BLaER1 treated with 17β-estradiol and CSF1 and Interleukin-3, amounts not matched to agents 10 nM and 100 nM (cell line): ENCODE results near the gene OSBPL9.
"Not testable (repeated sequence)": the region's sequence is repeated elsewhere in the genome, so short reads cannot be mapped to it uniquely, and the experiment has no call there.

Experiments
- H3K27ac ChIP-seq, 11 experiments: shearing (Covaris generic); formaldehyde crosslinking; 2 replicates each; pipeline ENCODE4 v1.8.1; 2022
- H3K27me3 ChIP-seq, 11 experiments: shearing (Covaris generic); formaldehyde crosslinking; 2 replicates each; pipeline ENCODE4 v1.8.1; 2022
- H3K36me3 ChIP-seq, 11 experiments: shearing (Covaris generic); formaldehyde crosslinking; 2 replicates each; pipeline ENCODE4 v1.8.1; 2022
- H3K4me1 ChIP-seq, 10 experiments: shearing (Covaris generic); formaldehyde crosslinking; 2 replicates each; pipeline ENCODE4 v1.8.1; 2022
- H3K4me2 ChIP-seq, 11 experiments: shearing (Covaris generic); formaldehyde crosslinking; 2 replicates each; pipeline ENCODE4 v1.8.1; 2022
- H3K4me3 ChIP-seq, 10 experiments: shearing (Covaris generic); formaldehyde crosslinking; 2 replicates each; pipeline ENCODE4 v1.8.1; 2022
- H3K9ac ChIP-seq, 11 experiments: shearing (Covaris generic); formaldehyde crosslinking; 2 replicates each; pipeline ENCODE4 v1.8.1; 2022
- H3K9me3 ChIP-seq, 11 experiments: shearing (Covaris generic); formaldehyde crosslinking; replicated peaks in 1 of 11; 2 replicates each; pipeline ENCODE4 v1.8.1; 2022
- H4K20me1 ChIP-seq, 11 experiments: shearing (Covaris generic); formaldehyde crosslinking; 2 replicates each; pipeline ENCODE4 v1.8.1; 2022
- Cebpa-rat ChIP-seq, 11 experiments: shearing (Covaris generic); IDR thresholded peaks; 2 replicates each; pipeline ENCODE4 v1.8.1; 2022

Gene OSBPL9

DNA sequence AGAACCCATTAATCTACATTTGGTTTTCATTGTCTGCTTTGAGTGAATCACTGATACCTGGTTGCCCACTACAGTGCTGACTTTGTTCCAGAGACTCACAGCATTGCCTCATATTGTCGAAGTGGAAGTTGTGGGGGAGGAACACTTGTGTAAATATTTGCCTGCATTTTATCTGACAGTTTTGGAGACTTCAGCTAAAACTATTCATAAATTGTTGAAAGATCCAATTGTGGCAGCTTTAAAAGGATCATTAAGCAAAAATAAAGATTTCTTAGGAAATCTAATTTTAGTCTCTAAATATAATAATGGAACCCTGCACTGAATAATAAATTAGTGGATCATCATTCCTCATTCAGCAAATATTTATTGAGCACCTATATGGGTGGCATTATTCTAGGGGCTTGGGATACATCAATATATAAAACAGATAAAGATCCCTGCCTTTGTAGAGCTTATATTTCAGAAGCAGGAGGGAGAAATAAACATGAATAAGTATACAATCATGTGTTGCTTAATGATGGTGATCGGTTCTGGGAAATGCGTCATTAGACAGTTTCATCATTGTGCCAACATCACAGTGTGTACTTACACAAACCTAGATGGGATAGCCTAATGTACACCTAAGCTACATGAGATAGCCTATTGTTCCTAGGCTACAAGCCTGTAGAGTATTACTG is 73.5 kb downstream of the OSBPL9 start:
- Histone ChIP-seq H3K4me1 (peaks cover 0 to 20% (median 9%) of the 10 kb centered on the region in 10 experiments; a peak in 15 of 20 replicates), H3K36me3 (no peaks in the 10 kb centered on the region), H3K27me3 (no peaks in the 10 kb centered on the region), H4K20me1 (peaks cover 0 to 45% (median 0%) of the 10 kb centered on the region in 11 experiments; a peak in 7 of 22 replicates), H3K4me3 (no peak overlapping the region), H3K9me3 (no peaks in the 10 kb centered on the region), H3K9ac (no peak overlapping the region), H3K27ac (no peak overlapping the region), H3K4me2 (no peak overlapping the region)
- TF ChIP-seq Cebpa-rat (IDR thresholded peaks at IDR 0.05): no peak

DNA sequence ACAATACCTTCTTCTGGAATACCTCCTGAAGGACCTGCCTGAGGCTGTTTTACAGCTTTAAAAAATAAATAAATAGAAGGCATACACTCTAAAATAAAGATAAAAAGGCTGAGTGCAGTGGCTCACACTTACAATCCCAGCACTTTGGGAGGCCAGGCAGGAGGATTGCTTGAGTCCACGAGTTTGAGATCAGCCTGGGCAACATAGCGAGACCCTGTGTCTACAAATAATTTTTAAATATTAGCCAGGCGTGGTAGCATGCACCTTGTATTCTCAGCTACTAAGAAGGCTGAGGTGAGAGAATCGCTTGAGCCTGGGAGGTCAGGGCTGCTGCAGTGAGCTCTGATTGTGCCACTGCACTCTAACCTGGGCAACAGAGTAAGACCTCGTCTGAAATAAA is 75.0 kb downstream of the OSBPL9 start:
- H3K27me3 ChIP-seq: no peaks in the 10 kb centered on the region
- no peak overlapping the region for H3K9ac ChIP-seq
- H3K4me2 ChIP-seq: no peak overlapping the region
- H3K4me1 ChIP-seq: peaks cover 0 to 20% (median 9%) of the 10 kb centered on the region in 10 experiments; a peak in 15 of 20 replicates
- no peaks in the 10 kb centered on the region for H3K36me3 ChIP-seq
- peaks cover 0 to 42% (median 0%) of the 10 kb centered on the region in 11 experiments; a peak in 5 of 22 replicates for H4K20me1 ChIP-seq
- no peaks in the 10 kb centered on the region for H3K9me3 ChIP-seq
- no peak overlapping the region for H3K27ac ChIP-seq
- no peak overlapping the region for H3K4me3 ChIP-seq
- TF ChIP-seq Cebpa-rat (IDR thresholded peaks at IDR 0.05): no peak

DNA sequence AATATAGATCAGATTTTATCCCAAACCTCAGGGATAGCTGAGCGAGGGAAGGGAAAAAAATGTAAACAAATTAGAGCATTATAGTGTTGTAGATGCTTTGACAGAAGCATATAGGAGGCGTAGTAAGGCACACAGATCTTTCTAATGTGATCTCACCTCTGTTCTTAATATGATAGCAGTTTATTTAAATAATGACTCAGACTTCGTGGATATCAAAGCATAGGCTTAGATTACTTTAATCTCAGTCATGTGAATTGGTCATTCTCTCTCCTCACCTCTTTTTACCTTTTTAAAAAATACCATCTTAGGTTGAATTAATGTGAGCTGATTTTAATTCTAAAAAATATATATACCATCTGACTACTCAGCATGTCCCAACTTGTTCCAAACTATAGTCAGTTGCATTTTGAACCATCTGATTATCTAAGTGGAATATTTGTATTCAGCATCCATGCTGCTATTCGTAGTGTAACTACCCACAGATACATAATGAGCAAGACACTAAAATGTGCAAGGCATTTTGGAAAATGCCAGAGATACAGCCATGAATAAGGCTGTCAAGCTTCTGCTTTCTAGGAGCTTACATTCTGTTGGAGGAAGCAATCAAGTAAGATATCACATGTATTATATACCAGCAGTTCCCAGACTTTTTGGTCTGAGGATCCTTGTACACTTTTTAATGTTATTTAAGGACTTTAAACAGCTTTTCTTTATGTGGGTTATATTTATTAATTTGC is 76.7 kb downstream of the OSBPL9 start:
- Histone ChIP-seq H3K9me3 (no peaks in the 10 kb centered on the region), H4K20me1 (peaks cover 0 to 38% (median 0%) of the 10 kb centered on the region in 11 experiments; a peak in 3 of 22 replicates), H3K4me2 (no peak overlapping the region), H3K27me3 (no peaks in the 10 kb centered on the region), H3K4me3 (no peak overlapping the region), H3K36me3 (no peaks in the 10 kb centered on the region), H3K27ac (no peak overlapping the region), H3K9ac (no peak overlapping the region), H3K4me1 (peaks cover 0 to 15% (median 6%) of the 10 kb centered on the region in 10 experiments; a peak in 15 of 20 replicates)
- no peak for TF ChIP-seq Cebpa-rat (IDR thresholded peaks at IDR 0.05)

DNA sequence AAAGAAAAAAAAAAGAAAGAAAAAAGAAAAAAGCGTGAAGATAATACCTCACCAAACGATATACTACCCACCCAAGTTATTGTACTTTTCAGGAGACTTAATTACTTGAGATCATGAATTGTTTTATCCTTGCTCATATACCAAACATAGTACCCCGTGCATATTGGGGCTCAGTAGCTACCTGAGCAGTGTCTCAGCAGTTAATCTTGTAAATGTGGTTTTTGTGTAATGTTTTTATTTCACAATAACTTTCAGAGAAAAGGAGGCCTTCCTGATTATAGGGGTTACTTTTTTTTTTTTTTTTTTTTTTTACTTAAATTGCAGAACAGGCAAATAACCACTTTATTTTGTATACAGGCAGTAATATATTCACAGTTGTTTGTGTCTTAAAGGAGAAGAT is 80.3 kb downstream of the OSBPL9 start:
- TF ChIP-seq Cebpa-rat (IDR thresholded peaks at IDR 0.05): no peak
- H3K36me3 ChIP-seq: no peaks in the 10 kb centered on the region
- no peaks in the 10 kb centered on the region for H3K4me1 ChIP-seq
- H3K9me3 ChIP-seq: peaks cover 0 to 4% (median 0%) of the 10 kb centered on the region in 11 experiments; a peak in 1 of 22 replicates
- no peak overlapping the region for H3K4me2 ChIP-seq
- no peaks in the 10 kb centered on the region for H3K27me3 ChIP-seq
- no peak overlapping the region for H3K9ac ChIP-seq
- peaks cover 0 to 50% (median 0%) of the 10 kb centered on the region in 11 experiments; a peak in 3 of 22 replicates for H4K20me1 ChIP-seq
- H3K27ac ChIP-seq: no peak overlapping the region
- H3K4me3 ChIP-seq: no peak overlapping the region

DNA sequence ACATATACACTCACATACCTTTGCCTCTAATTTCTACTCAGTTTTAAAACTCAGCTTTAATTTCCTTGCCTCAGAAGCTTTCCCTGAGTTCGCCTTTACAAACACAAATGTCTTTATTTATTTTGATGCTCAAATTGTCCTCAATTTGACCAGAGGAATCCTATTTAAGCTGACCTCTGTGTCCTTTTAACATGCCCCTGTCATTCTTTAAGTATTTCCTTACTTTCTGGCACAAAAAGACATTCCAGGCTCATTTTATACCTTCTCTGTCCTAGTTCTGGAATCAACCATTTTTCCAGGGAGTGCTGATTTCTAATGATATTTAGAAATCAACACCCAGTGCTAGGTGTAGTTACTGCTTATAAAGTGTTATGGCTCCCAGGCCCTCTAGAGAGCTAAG is 82.5 kb downstream of the OSBPL9 start:
- no peak overlapping the region for H3K27ac ChIP-seq
- no peak overlapping the region for H3K4me3 ChIP-seq
- no peaks in the 10 kb centered on the region for H3K36me3 ChIP-seq
- H3K9me3 ChIP-seq: peaks cover 0 to 9% (median 0%) of the 10 kb centered on the region in 11 experiments; a peak in 2 of 22 replicates
- H4K20me1 ChIP-seq: peaks cover 0 to 47% (median 0%) of the 10 kb centered on the region in 11 experiments; a peak in 3 of 22 replicates
- TF ChIP-seq Cebpa-rat (IDR thresholded peaks at IDR 0.05): no peak
- H3K4me2 ChIP-seq: no peak overlapping the region
- H3K4me1 ChIP-seq: no peaks in the 10 kb centered on the region
- H3K27me3 ChIP-seq: no peaks in the 10 kb centered on the region
- H3K9ac ChIP-seq: no peak overlapping the region

DNA sequence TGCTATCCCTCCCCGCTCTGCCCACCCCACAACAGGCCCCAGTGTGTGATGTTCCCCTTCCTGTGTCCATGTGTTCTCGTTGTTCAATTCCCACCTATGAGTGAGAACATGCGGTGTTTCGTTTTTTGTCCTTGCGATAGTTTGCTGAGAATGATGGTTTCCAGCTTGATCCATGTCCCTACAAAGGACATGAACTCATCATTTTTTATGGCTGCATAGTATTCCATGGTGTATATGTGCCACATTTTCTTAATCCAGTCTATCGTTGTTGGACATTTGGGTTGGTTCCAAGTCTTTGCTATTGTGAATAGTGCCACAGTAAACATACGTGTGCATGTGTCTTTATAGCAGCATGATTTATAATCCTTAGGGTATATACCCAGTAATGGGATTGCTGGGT is 84.9 kb downstream of the OSBPL9 start:
- not testable (repeated sequence) for H3K36me3 ChIP-seq, H3K4me1 ChIP-seq, H3K4me2 ChIP-seq, H3K4me3 ChIP-seq, H3K9me3 ChIP-seq, H3K27ac ChIP-seq, H3K9ac ChIP-seq, H3K27me3 ChIP-seq
- peaks cover 0 to 37% (median 0%) of the 10 kb centered on the region in 11 experiments; a peak in 3 of 22 replicates for H4K20me1 ChIP-seq

DNA sequence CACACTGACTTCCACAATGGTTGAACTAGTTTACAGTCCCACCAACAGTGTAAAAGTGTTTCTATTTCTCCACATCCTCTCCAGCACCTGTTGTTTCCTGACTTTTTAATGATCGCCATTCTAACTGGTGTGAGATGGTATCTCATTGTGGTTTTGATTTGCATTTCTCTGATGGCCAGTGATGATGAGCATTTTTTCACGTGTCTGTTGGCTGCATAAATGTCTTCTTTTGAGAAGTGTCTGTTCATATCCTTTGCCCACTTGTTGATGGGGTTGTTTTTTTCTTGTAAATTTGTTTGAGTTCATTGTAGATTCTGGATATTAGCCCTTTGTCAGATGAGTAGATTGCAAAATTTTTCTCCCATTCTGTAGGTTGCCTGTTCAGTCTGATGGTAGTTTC is 85.3 kb downstream of the OSBPL9 start:
- not testable (repeated sequence) for H3K4me2 ChIP-seq, H3K27ac ChIP-seq, H3K9me3 ChIP-seq, H3K4me3 ChIP-seq, H3K36me3 ChIP-seq, H3K27me3 ChIP-seq, H3K9ac ChIP-seq, H3K4me1 ChIP-seq
- peaks cover 0 to 38% (median 0%) of the 10 kb centered on the region in 11 experiments; a peak in 3 of 22 replicates for H4K20me1 ChIP-seq

DNA sequence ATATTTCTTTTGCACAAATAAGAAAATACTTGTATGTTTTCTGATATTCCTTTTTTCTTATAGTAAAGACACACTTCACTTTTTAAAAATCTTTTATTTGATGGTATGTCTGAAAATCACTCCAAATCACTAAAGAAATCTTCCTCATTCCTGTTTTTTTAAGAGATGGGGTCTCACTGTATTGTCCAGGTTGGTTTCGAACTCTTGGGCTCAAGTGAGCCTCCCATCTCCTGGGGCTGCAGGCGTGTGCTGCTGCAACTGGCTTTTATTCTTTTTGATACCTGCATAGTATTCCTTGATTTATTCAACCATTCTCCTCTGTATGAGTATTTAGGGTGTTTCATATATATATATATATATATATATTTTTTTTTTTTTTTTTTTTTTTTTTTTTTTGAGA is 88.1 kb downstream of the OSBPL9 start:
- H3K4me1 ChIP-seq: no peaks in the 10 kb centered on the region
- no peak overlapping the region for H3K27ac ChIP-seq
- H4K20me1 ChIP-seq: peaks cover 0 to 32% (median 0%) of the 10 kb centered on the region in 11 experiments; a peak in 6 of 22 replicates
- no peak for TF ChIP-seq Cebpa-rat (IDR thresholded peaks at IDR 0.05)
- H3K27me3 ChIP-seq: no peaks in the 10 kb centered on the region
- peaks cover 0 to 10% (median 0%) of the 10 kb centered on the region in 11 experiments; a peak in 1 of 22 replicates for H3K36me3 ChIP-seq
- H3K9ac ChIP-seq: no peak overlapping the region
- H3K4me3 ChIP-seq: no peak overlapping the region
- no peak overlapping the region for H3K4me2 ChIP-seq
- H3K9me3 ChIP-seq: peaks cover 0 to 9% (median 0%) of the 10 kb centered on the region in 11 experiments; a peak in 3 of 22 replicates

DNA sequence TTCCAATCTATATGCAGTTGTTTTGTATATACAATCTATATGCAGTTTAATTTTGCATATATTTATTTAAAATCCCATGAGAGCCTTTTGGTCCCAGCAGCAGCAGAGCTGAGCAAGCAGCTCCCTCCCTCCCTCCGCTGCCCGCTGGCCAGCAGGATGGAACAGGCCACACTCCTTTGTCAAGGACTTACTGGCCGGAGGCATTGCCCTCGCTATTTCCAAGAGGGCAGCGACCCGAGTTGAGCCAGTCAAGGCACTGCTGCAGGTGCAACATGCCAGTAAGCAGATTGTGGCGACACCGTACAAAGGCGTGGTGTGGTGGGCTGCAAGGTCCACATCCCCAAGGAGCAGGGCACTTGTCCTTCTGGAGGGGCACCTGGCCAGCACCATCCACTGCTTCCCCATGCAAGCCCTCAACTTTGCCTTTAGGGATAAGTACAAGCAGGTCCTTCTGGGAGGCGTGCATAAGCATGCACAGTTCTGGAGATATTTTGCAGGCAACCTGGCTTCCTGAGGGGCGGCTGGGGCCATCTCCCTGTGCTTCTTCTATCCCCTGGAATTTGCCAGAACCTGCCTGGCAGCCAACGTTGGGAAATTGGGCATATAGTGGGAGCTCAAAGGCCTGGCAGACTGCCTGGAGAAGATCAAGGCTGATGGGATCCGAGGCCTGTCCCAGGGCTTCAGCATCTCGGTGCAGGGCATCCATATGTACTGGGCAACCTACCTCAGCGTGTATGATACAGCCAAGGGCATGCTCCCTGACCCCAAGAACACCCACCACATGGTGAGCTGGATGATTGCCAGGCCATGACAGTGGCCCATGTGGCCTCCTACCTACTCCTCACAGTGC is 92.2 kb downstream of the OSBPL9 start:
- Histone ChIP-seq H3K4me3 (no peak overlapping the region), H3K36me3 (peaks cover 0 to 10% (median 0%) of the 10 kb centered on the region in 11 experiments; a peak in 2 of 22 replicates), H3K9me3 (peaks cover 0 to 18% (median 8%) of the 10 kb centered on the region in 11 experiments; a peak in 13 of 22 replicates), H3K27me3 (no peaks in the 10 kb centered on the region), H4K20me1 (peaks cover 0 to 27% (median 0%) of the 10 kb centered on the region in 11 experiments; a peak in 6 of 22 replicates), H3K27ac (no peak overlapping the region), H3K4me2 (no peak overlapping the region), H3K4me1 (no peaks in the 10 kb centered on the region), H3K9ac (no peak overlapping the region)
- no peak for TF ChIP-seq Cebpa-rat (IDR thresholded peaks at IDR 0.05)
